ENCODE data around the gene TNFRSF6B. TPM values are rescaled to one million over a fixed set of nuclear protein-coding genes. Genes with fewer than 3 reads are reported as not detected.

TNFRSF6B gene
- polyA plus RNA-seq, 1 of the 3 experiments (the other 2 are of a cell fraction) = 9.4 TPM

- TF ChIP-seq REST (IDR thresholded peaks at IDR 0.05; ENCODE audit: low read depth, low read length) (no peak), SIN3A (IDR thresholded peaks at IDR 0.05; ENCODE audit: borderline replicate concordance, low read depth, low read length) (no peak), EZH2phosphoT487 (IDR thresholded peaks at IDR 0.05; ENCODE audit: borderline replicate concordance, low read depth) (no peak)
Observed at GRCh38 chr20:63701051-63701328, 4.5 kb downstream of the TNFRSF6B start (continued).

- H3K4me2 ChIP-seq = no peak overlapping the region
- no peaks in the 10 kb centered on the region for H3F3A ChIP-seq (replicated peaks; ENCODE audit: insufficient read depth)
- 100% methylated on average over 2 of the region's 14 CpGs for WGBS (ENCODE audit: low lambda C conversion rate)
- no peak overlapping the region for H3K4me3 ChIP-seq (ENCODE audit: low read depth in 2 of 2, low read length in 1 of 2)
- H3K27ac ChIP-seq (ENCODE audit: low read depth in 2 of 2, low read length in 1 of 2) = peak overlapping the region in 1 of 2 experiments; percentile 50; a peak in 1 of 4 replicates
- H3K9ac ChIP-seq = no peak overlapping the region
- H3K9me2 ChIP-seq = no peaks in the 10 kb centered on the region
- peaks cover 18% of the 10 kb centered on the region for H3K79me2 ChIP-seq (ENCODE audit: insufficient read depth)
- DNase-seq = peak; percentile 23
- CTCF ChIA-PET = interaction anchor here (0.9 to 1.7 kb wide), 2 partner anchors 85 to 163 kb away, joined by 4 to 5 read pairs; no protein-coding TSS in a partner anchor
- H3K36me3 ChIP-seq (replicated peaks in 1 of 2; ENCODE audit: control insufficient read depth in 1 of 2, insufficient read depth in 2 of 2, low read length in 1 of 2) = peaks cover 19 to 25% of the 10 kb centered on the region in 2 experiments
- POLR2A ChIA-PET = interaction anchor here (1.2 kb wide), 1 partner anchor 163 kb away, joined by 3 read pairs; the partner anchor contains the start of gene TPD52L2
- no peaks in the 10 kb centered on the region for H3K27me3 ChIP-seq (ENCODE audit: insufficient read depth)
- H3K9me3 ChIP-seq = no peaks in the 10 kb centered on the region
- H4K20me1 ChIP-seq (ENCODE audit: insufficient read depth) = no peaks in the 10 kb centered on the region
- peaks cover 22 to 28% of the 10 kb centered on the region in 2 experiments; a peak in 3 of 4 replicates for H3K4me1 ChIP-seq (ENCODE audit: control insufficient read depth in 1 of 2, insufficient read depth in 2 of 2, low read depth in 1 of 2, low read length in 1 of 2)
- no peak overlapping the region for H2AFZ ChIP-seq (ENCODE audit: low read depth)
- no peak for TF ChIP-seq JUND (IDR thresholded peaks at IDR 0.05)
- no peak for TF ChIP-seq MXI1 (IDR thresholded peaks at IDR 0.05; ENCODE audit: low read depth, low read length)
- TF ChIP-seq GATA2 (CRISPR knock-in tag; IDR thresholded peaks at IDR 0.05) = no peak
- no peak for TF ChIP-seq TAF1 (IDR thresholded peaks at IDR 0.05; ENCODE audit: borderline replicate concordance, low read depth, low read length)
- TF ChIP-seq CTCF (IDR thresholded peaks at IDR 0.05) = no peak
- no peak for TF ChIP-seq SIN3A (IDR thresholded peaks at IDR 0.05; ENCODE audit: borderline replicate concordance, low read depth, low read length)
- TF ChIP-seq USF2 (IDR thresholded peaks at IDR 0.05; ENCODE audit: borderline replicate concordance, low read depth, low read length) = no peak
- no peak for TF ChIP-seq YY1 (IDR thresholded peaks at IDR 0.05; ENCODE audit: low read depth)
- no peak for TF ChIP-seq USF1 (IDR thresholded peaks at IDR 0.05; ENCODE audit: borderline replicate concordance, low read depth)
- TF ChIP-seq MAX (IDR thresholded peaks at IDR 0.05; ENCODE audit: low read depth) = no peak
- TF ChIP-seq REST (IDR thresholded peaks at IDR 0.05; ENCODE audit: low read depth, low read length) = no peak
- TF ChIP-seq CHD2 (IDR thresholded peaks at IDR 0.05; ENCODE audit: low read length, partially characterized antibody) = no peak
- no peak for TF ChIP-seq NRF1 (IDR thresholded peaks at IDR 0.05; ENCODE audit: low read depth, low read length)
- no peak for TF ChIP-seq ZBTB33 (IDR thresholded peaks at IDR 0.05; ENCODE audit: borderline replicate concordance, low read depth)
Observed at GRCh38 chr20:63701329-63702035, 5.0 kb downstream of the TNFRSF6B start.

All from SK-N-SH (cell line).